Keratinocyte (primary cell): ENCODE data around the gene RUFY3.
"Not testable (repeated sequence)": the region's sequence is repeated elsewhere in the genome, so short reads cannot be mapped to it uniquely, and the experiment has no call there.

ENCODE experiments used
- CTCF ChIP-seq, 3 experiments: IDR thresholded peaks in 1 of 3; conservative IDR thresholded peaks in 1 of 3; optimal IDR thresholded peaks in 1 of 3; 2 replicates in 2 of 3; 3 replicates in 1 of 3; pipeline versions ENCODE3 to v1.5.1; 2011; ENCODE audit warnings: low read length in 3 of 3, mild to moderate bottlenecking in 3 of 3, moderate library complexity in 2 of 3, control low read depth in 1 of 3, inconsistent platforms in 1 of 3; ENCODE audit not compliant: insufficient read depth in 2 of 3; ENCODE audit errors: extremely low read depth in 1 of 3
- EZH2 ChIP-seq: IDR thresholded peaks from one replicate; pipeline ENCODE4 v1.6.1; 2012; ENCODE audit warnings: inconsistent platforms, mild to moderate bottlenecking, low read length, moderate library complexity

GRCh38 chr4:70694633-70695032, 27.1 kb upstream of the RUFY3 start:
- TF ChIP-seq CTCF (optimal IDR thresholded peaks at IDR 0.05 in 1 of 3, IDR thresholded peaks at IDR 0.05 in 1 of 3, conservative IDR thresholded peaks at IDR 0.05 in 1 of 3; ENCODE audit: extremely low read depth in 1 of 3, insufficient read depth in 2 of 3, low read length in 3 of 3); EZH2: not testable (repeated sequence)
